ENCODE data around the gene PLXNB3.

The PLXNB3 gene

DNA sequence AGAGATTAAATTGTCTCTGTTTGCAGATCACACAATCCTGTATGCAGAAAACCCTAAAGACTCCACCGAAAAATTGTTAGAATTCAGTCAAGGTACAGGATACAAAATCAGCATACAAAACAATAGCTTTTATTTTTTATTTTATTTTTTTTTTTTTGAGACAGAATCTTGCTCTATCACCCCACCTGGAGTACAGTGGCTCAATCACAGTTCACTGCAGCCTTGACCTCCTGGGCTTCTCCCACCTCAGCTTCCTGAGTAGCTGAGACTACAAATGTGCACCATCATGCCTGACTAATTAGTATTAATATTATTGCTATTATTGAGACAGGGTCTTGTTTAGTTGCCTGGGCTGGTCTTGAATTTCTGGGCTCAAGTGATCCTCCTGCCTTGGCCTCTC lies 8.9 kb upstream of the PLXNB3 start:
- FAIRE-seq (no peak), DNase-seq (ENCODE audit: insufficient read length, low spot score) (no peak)
- TF ChIP-seq POU2F2 (IDR thresholded peaks at IDR 0.05; ENCODE audit: low read depth, low read length), result no peak
- TF ChIP-seq SPI1 (IDR thresholded peaks at IDR 0.05; ENCODE audit: low read depth, low read length), result no peak
- no peak for TF ChIP-seq TAF1 (IDR thresholded peaks at IDR 0.05; ENCODE audit: low read depth, low read length)
- no peak for TF ChIP-seq POLR2A (IDR thresholded peaks at IDR 0.05; ENCODE audit: low read depth, low read length)
- no peak for TF ChIP-seq PAX5 (IDR thresholded peaks at IDR 0.05; ENCODE audit: insufficient read depth, low read length, severe bottlenecking)
- TF ChIP-seq POLR2AphosphoS5 (IDR thresholded peaks at IDR 0.05; ENCODE audit: low read depth, low read length), result no peak

DNA sequence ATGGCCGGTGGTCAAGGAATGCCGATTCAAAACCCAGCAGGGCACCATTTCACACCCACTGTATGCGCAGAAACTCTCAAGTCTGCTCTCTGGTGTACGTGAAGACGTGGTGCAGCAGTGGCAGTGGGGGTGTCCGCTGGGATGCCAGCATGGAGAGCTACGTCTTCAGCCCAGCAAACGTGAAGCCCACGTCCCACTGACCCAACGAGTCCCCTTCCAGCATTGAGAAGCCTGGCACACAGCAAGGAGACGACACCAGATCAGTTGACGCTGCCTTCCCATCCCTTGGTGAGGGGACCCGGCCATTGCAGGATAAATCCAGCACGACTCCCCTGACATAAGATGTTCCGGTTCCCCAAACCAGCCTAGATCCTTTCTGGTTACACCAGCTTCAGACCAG lies 2.2 kb upstream of the PLXNB3 start:
- FAIRE-seq, result no peak
- TF ChIP-seq POU2F2 (IDR thresholded peaks at IDR 0.05; ENCODE audit: low read depth, low read length), result no peak
- TF ChIP-seq POLR2A (IDR thresholded peaks at IDR 0.05; ENCODE audit: low read depth, low read length), result no peak
- no peak for TF ChIP-seq POLR2AphosphoS5 (IDR thresholded peaks at IDR 0.05; ENCODE audit: low read depth, low read length)
- TF ChIP-seq PAX5 (IDR thresholded peaks at IDR 0.05; ENCODE audit: insufficient read depth, low read length, severe bottlenecking), result no peak
- TF ChIP-seq TAF1 (IDR thresholded peaks at IDR 0.05; ENCODE audit: low read depth, low read length), result no peak
- no peak for TF ChIP-seq SPI1 (IDR thresholded peaks at IDR 0.05; ENCODE audit: low read depth, low read length)
- no peak for DNase-seq (ENCODE audit: insufficient read length, low spot score)

DNA sequence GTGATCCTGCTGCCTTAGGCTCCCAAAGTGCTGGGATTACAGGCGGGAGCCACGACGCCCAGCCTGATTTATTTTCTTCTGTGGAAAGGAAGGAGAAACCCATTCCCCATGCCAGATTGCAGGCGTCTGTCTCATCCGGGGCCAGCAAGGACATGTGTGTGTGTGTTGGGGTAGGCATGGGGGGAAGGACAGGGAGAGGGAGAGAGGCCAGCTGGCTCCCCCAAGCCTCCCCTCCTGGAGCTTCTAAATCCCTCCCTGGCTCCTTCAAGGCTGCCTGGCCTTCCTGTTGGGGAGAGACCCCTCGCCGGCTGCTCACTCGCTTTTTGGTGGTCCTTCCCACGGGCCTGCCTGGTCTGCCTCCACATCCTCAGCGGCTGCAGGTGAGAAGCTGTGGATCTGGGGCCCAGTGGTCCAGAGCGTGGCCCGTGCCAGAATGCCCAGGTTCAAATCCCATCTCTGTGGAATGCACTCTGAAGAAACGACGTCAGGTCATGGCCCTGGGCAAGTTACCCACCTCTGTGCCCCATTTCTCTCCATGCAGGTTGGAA lies 1.3 kb upstream of the PLXNB3 start:
- FAIRE-seq, result no peak
- DNase-seq (ENCODE audit: insufficient read length, low spot score), result no peak
- TF ChIP-seq POLR2AphosphoS5 (IDR thresholded peaks at IDR 0.05; ENCODE audit: low read depth, low read length) (no peak), POU2F2 (IDR thresholded peaks at IDR 0.05; ENCODE audit: low read depth, low read length) (no peak), TAF1 (IDR thresholded peaks at IDR 0.05; ENCODE audit: low read depth, low read length) (no peak), SPI1 (IDR thresholded peaks at IDR 0.05; ENCODE audit: low read depth, low read length) (no peak), POLR2A (IDR thresholded peaks at IDR 0.05; ENCODE audit: low read depth, low read length) (no peak), PAX5 (IDR thresholded peaks at IDR 0.05; ENCODE audit: insufficient read depth, low read length, severe bottlenecking) (no peak)

DNA sequence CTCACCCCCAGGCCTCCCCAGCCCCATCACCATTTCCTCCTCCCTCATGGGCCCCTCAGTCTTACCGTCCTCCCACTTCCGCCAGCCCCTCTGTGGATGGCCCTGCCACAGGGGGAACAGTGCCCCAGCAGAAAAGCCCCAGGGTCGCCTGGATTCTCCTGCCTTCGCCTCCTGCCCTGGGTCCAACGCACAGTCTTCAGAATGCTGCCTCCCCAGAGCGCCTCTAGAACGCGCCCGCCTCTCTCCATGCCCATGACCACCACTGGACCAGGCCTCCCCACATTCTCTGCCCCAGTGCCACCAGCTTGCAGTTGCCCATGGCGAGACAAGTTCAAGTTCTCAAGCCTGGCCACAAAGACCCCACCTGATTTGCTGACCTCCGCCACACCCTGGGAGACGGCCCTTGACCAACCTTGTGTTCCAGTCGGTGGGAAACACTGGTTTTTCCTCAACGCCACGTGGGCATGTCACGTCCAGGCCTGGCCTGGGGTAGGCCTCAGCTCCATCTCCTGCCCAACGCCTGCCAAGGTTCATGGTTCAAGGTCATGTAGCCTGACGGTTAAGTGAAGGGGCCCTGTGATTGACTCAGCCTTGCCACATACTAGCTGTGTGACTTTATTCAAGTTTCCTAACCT lies 634 bp upstream of the PLXNB3 start:
- DNase-seq (ENCODE audit: insufficient read length, low spot score) (no peak), FAIRE-seq (no peak)
- TF ChIP-seq POU2F2 (IDR thresholded peaks at IDR 0.05; ENCODE audit: low read depth, low read length), result no peak
- no peak for TF ChIP-seq SPI1 (IDR thresholded peaks at IDR 0.05; ENCODE audit: low read depth, low read length)
- TF ChIP-seq POLR2AphosphoS5 (IDR thresholded peaks at IDR 0.05; ENCODE audit: low read depth, low read length), result no peak
- TF ChIP-seq POLR2A (IDR thresholded peaks at IDR 0.05; ENCODE audit: low read depth, low read length), result no peak
- TF ChIP-seq PAX5 (IDR thresholded peaks at IDR 0.05; ENCODE audit: insufficient read depth, low read length, severe bottlenecking), result no peak
- no peak for TF ChIP-seq TAF1 (IDR thresholded peaks at IDR 0.05; ENCODE audit: low read depth, low read length)

DNA sequence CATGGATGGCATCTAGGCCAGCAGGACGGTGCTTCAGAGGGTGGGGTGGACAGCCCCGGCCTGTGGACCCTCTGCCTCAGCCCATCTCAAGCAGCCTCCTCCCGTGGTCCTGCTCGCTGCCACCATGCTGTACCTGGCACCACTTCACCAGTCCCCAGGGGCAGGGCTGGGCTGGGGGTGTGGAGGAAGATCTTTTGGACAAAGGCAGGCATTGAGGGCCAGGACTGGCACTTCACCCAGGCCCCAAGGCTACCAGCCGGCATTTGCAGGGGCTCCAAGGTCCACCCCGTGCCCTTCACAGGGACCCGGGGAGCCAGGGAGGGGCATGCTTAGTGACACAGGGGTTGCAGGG lies 713 bp downstream of the PLXNB3 start:
- no peak for DNase-seq (ENCODE audit: insufficient read length, low spot score)
- FAIRE-seq, result no peak
- TF ChIP-seq POLR2AphosphoS5 (IDR thresholded peaks at IDR 0.05; ENCODE audit: low read depth, low read length), result no peak
- TF ChIP-seq PAX5 (IDR thresholded peaks at IDR 0.05; ENCODE audit: insufficient read depth, low read length, severe bottlenecking), result no peak
- TF ChIP-seq TAF1 (IDR thresholded peaks at IDR 0.05; ENCODE audit: low read depth, low read length), result no peak
- no peak for TF ChIP-seq POU2F2 (IDR thresholded peaks at IDR 0.05; ENCODE audit: low read depth, low read length)
- no peak for TF ChIP-seq SPI1 (IDR thresholded peaks at IDR 0.05; ENCODE audit: low read depth, low read length)
- TF ChIP-seq POLR2A (IDR thresholded peaks at IDR 0.05; ENCODE audit: low read depth, low read length), result no peak

DNA sequence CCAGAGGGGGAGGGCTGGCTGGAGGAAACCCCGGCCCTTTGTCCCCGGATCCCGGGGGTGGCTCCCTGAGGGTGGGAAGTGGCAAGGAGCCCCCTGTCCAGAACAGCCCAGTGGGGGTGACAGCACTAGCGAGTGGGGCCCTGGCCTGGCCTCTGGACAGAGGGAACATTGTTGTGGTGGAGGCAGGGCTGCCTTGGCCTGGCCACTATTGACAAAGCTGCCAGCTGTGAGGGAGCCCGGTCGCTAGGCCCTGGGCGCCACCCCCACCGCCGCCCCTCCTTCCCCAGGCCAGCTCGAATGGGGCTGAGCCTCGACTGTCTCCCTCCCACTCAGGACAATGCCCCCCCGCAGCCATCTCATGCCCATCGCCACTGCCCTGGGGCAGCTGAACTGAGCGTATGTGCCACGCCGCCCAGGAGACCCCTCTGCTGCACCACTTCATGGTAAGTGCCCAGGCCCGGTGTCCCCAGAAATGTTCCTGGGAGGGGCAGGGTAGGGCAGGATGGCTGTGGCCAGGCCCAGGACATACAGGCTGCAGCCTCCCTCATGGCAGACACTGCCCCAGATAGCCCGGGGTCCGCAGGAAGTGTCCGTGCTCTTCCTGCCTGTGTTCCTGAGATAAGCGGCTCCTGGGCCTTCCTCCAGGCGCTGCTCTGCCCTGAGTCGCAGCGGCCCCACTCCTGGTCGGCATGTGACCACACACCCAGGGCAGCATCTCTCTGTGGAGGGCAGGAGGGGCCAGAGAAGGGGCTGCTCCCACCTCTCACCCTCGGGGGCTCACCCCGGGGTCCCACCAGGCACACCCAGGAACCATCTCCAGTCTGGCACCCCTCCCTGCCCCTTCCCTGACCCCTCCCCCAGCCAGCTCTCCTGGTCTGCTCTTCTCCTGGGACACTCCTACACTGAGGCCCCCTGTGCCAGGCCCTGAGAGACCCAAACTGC lies 1.4 kb downstream of the PLXNB3 start:
- DNase-seq (ENCODE audit: insufficient read length, low spot score) (peak; percentile 4), FAIRE-seq (no peak)
- no peak for TF ChIP-seq PAX5 (IDR thresholded peaks at IDR 0.05; ENCODE audit: insufficient read depth, low read length, severe bottlenecking)
- TF ChIP-seq TAF1 (IDR thresholded peaks at IDR 0.05; ENCODE audit: low read depth, low read length), result no peak
- TF ChIP-seq POLR2AphosphoS5 (IDR thresholded peaks at IDR 0.05; ENCODE audit: low read depth, low read length), result no peak
- TF ChIP-seq SPI1 (IDR thresholded peaks at IDR 0.05; ENCODE audit: low read depth, low read length), result no peak
- TF ChIP-seq POU2F2 (IDR thresholded peaks at IDR 0.05; ENCODE audit: low read depth, low read length), result no peak
- no peak for TF ChIP-seq POLR2A (IDR thresholded peaks at IDR 0.05; ENCODE audit: low read depth, low read length)

DNA sequence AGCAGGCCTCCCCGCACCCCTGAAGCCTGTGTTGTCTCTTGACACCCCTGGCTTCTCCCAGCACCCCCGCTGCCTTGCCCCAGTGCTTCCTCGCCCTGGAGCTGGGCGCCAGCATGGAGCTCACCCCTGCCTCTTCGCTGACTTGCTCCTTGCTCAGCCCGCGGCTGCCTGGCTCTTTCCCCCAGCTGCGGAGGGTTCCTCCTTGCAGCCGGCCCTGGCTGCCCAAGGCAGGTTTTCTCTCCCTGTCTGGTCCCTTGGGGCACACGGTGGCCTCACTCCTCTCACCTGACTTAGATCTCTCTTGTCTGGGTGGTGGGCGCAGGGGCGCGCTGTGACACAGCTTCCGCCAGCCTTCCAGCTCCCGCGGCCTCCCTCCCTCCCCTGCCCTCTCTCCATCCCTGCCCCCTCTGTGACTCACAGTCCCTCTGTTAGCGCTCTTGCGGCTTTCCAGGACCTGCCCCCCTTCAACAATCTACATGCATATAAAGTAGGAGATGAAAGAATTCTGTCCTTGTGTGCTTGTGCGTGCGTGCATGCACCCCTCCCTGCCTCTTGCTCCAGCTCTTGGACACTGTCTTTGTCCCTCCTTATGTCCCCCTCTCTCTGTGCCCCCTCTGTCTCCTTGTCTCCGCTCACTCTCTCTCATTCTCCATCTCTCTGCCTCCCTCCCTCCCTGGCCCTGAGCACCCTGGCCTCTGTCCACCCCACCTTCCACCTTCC lies 2.2 kb downstream of the PLXNB3 start:
- FAIRE-seq, result peak; percentile 59
- no peak for TF ChIP-seq SPI1 (IDR thresholded peaks at IDR 0.05; ENCODE audit: low read depth, low read length)
- no peak for TF ChIP-seq POLR2AphosphoS5 (IDR thresholded peaks at IDR 0.05; ENCODE audit: low read depth, low read length)
- no peak for TF ChIP-seq TAF1 (IDR thresholded peaks at IDR 0.05; ENCODE audit: low read depth, low read length)
- no peak for TF ChIP-seq POLR2A (IDR thresholded peaks at IDR 0.05; ENCODE audit: low read depth, low read length)
- TF ChIP-seq PAX5 (IDR thresholded peaks at IDR 0.05; ENCODE audit: insufficient read depth, low read length, severe bottlenecking), result no peak
- TF ChIP-seq POU2F2 (IDR thresholded peaks at IDR 0.05; ENCODE audit: low read depth, low read length), result no peak
- DNase-seq (ENCODE audit: insufficient read length, low spot score), result peak; percentile 30

DNA sequence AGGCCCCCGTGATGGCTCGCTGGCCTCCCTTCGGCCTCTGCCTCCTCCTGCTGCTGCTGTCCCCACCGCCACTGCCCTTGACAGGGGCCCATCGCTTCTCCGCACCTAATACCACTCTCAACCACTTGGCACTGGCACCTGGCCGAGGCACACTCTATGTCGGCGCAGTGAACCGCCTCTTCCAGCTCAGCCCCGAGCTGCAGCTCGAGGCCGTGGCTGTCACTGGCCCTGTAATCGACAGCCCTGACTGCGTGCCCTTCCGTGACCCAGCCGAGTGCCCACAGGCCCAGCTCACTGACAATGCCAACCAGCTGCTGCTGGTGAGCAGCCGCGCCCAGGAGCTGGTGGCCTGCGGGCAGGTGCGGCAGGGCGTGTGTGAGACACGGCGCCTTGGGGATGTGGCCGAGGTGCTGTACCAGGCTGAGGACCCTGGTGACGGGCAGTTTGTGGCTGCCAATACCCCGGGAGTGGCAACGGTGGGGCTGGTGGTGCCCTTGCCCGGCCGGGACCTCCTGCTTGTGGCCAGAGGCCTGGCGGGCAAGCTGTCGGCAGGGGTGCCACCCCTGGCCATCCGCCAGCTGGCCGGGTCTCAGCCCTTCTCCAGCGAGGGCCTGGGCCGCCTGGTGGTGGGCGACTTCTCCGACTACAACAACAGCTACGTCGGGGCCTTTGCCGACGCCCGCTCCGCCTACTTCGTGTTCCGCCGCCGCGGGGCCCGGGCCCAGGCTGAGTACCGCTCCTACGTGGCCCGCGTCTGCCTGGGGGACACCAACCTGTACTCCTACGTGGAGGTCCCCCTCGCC lies 3.0 kb downstream of the PLXNB3 start:
- no peak for TF ChIP-seq PAX5 (IDR thresholded peaks at IDR 0.05; ENCODE audit: insufficient read depth, low read length, severe bottlenecking)
- no peak for TF ChIP-seq POU2F2 (IDR thresholded peaks at IDR 0.05; ENCODE audit: low read depth, low read length)
- TF ChIP-seq SPI1 (IDR thresholded peaks at IDR 0.05; ENCODE audit: low read depth, low read length), result no peak
- no peak for TF ChIP-seq POLR2AphosphoS5 (IDR thresholded peaks at IDR 0.05; ENCODE audit: low read depth, low read length)
- TF ChIP-seq TAF1 (IDR thresholded peaks at IDR 0.05; ENCODE audit: low read depth, low read length), result no peak
- TF ChIP-seq POLR2A (IDR thresholded peaks at IDR 0.05; ENCODE audit: low read depth, low read length), result no peak
- DNase-seq (ENCODE audit: insufficient read length, low spot score) (no peak), FAIRE-seq (no peak)
